Bronchial epithelial cell (primary cell): ENCODE results near the gene ARL15. TPM values are rescaled to one million over a fixed set of nuclear protein-coding genes. Genes with fewer than 3 reads are reported as not detected.

Experiments
- DNase-seq: peaks from one replicate; pipeline ENCODE4 v3.0.0-alpha.2; 2010; ENCODE audit warnings: low read depth
- FAIRE-seq: peaks from 2 replicates; lab custom pipeline; 2011; peaks lifted over from hg19 to GRCh38; lab: Jason Lieb, UNC
- H3K27me3 ChIP-seq: 2 replicates; pipeline ENCODE4 v1.5.1; 2011; ENCODE audit warnings: low read length; ENCODE audit not compliant: control insufficient read depth, insufficient read depth
- H3K36me3 ChIP-seq: 2 replicates; pipeline ENCODE4 v1.5.1; 2011; ENCODE audit warnings: low read length; ENCODE audit not compliant: control insufficient read depth, insufficient read depth
- H3K4me3 ChIP-seq: 2 replicates; pipeline ENCODE4 v1.5.1; 2011; ENCODE audit warnings: mild to moderate bottlenecking, low read depth, low read length, control low read depth
- total RNA-seq: library from RNA; depleted of rRNA; stranded (reverse); fragments of >200 nt; gene quantifications from 2 replicates; pipeline ENCODE4 v1.2.1, GENCODE V29; 2014
- TF ChIP-seq, protein P1 (sequence below): IDR thresholded peaks from 2 replicates; pipeline ENCODE4 v1.5.1; 2011; ENCODE audit warnings: mild to moderate bottlenecking, moderate library complexity, low read length, control low read depth, inconsistent platforms; ENCODE audit not compliant: insufficient read depth, severe bottlenecking

ARL15 gene
- total RNA-seq, 1 donor from 2014 or later: 13.7 TPM

- Histone ChIP-seq H3K27me3 (no peaks in the 10 kb centered on the region), H3K36me3 (no peaks in the 10 kb centered on the region), H3K4me3 (no peak overlapping the region)
- TF ChIP-seq, protein P1, sequence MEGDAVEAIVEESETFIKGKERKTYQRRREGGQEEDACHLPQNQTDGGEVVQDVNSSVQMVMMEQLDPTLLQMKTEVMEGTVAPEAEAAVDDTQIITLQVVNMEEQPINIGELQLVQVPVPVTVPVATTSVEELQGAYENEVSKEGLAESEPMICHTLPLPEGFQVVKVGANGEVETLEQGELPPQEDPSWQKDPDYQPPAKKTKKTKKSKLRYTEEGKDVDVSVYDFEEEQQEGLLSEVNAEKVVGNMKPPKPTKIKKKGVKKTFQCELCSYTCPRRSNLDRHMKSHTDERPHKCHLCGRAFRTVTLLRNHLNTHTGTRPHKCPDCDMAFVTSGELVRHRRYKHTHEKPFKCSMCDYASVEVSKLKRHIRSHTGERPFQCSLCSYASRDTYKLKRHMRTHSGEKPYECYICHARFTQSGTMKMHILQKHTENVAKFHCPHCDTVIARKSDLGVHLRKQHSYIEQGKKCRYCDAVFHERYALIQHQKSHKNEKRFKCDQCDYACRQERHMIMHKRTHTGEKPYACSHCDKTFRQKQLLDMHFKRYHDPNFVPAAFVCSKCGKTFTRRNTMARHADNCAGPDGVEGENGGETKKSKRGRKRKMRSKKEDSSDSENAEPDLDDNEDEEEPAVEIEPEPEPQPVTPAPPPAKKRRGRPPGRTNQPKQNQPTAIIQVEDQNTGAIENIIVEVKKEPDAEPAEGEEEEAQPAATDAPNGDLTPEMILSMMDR: no peak
- FAIRE-seq: no peak
- DNase-seq: no peak
Observed at GRCh38 chr5:54226215-54226614, 84.2 kb downstream of the ARL15 start.

DNA sequence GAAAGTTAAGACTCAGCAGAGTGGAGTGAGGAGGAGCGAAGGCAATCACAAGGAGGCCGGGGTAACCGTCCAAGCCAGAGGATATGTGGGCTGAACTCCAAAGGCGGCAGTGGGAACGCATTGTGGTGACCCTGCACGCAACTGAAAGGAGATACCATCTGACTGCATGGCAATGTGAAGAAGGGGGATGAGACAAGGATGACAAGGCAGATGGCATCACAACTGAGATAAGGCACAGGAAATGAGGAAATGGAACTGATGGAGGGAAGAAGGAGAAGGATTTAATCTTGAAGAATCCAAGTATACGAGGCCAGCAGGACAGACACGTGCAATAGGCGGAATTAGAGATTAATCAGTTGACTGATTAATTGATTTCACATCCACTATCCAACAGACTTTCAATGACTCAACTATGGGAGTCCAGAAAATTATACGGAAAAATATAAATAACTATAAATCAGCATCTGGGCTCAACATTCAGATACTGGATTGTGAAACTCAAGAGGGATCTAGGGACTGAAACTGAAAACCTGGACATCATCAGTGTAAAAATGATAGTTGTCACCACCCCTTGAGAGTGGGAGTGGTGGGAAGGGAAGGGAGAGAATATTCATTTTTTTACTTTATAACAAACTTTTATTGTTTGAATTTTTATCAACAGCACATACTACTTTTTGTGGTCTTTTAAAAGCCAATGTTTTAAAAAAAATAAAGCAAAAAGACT is 86.1 kb downstream of the ARL15 start:
- Histone ChIP-seq H3K4me3 (no peak overlapping the region), H3K36me3 (no peaks in the 10 kb centered on the region), H3K27me3 (no peaks in the 10 kb centered on the region)
- TF ChIP-seq, protein P1: no peak
- DNase-seq (no peak), FAIRE-seq (peak; percentile 88)

DNA sequence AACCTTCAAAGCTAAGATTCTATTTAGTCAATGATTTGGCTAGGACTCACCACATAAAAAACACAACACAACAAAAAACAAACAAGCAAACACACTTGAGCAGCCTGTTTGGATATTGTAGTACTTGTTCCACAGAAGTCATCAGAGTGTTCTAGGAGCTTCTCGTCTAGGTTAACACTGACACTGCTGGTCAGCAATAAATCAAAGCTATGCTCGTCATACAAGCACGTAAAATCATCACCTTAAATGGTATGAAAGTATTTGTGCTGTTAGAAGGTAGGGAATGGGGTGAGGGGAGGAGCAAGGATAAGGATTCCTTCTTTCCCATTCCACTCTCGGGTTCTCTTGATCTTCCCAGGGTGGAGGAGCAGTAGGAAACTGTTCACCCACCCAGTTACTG is 88.0 kb downstream of the ARL15 start:
- no peak for FAIRE-seq
- Histone ChIP-seq H3K36me3 (no peaks in the 10 kb centered on the region), H3K4me3 (no peak overlapping the region), H3K27me3 (no peaks in the 10 kb centered on the region)
- DNase-seq: no peak
- TF ChIP-seq, protein P1: no peak

DNA sequence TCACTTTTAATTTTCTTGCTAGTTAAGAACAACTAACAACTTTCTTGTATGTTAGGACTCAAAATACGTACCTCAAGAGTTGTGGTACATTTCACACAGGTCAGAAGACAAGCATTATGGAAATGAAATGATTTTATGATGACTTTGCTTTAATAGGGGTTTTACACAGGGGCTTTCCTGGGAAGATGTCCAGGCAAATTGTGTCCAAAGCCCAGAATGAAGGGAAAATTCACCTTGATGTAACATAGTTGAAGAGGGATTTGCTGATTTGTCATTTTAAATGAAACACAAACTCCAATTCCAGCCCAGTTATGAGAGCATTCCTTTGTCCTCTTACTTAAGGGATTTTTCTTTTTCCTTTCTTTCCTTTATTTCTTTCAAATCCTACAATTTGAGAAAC is 89.2 kb downstream of the ARL15 start:
- TF ChIP-seq, protein P1: no peak
- Histone ChIP-seq H3K36me3 (no peaks in the 10 kb centered on the region), H3K27me3 (no peaks in the 10 kb centered on the region), H3K4me3 (no peak overlapping the region)
- no peak for FAIRE-seq
- no peak for DNase-seq

GRCh38 chr5:54220230-54221040 is 89.9 kb downstream of the ARL15 start:
- FAIRE-seq: no peak

More at GRCh38 chr5:54220230-54221040, 89.9 kb downstream of the ARL15 start:
- no peaks in the 10 kb centered on the region for H3K27me3 ChIP-seq
- no peak overlapping the region for H3K4me3 ChIP-seq
- TF ChIP-seq, protein P1: no peak
- no peak for DNase-seq
- H3K36me3 ChIP-seq: no peaks in the 10 kb centered on the region
